ENCODE measurements around the gene IPO5. TPM values are rescaled to one million over a fixed set of nuclear protein-coding genes. Genes with fewer than 3 reads are reported as not detected.

The IPO5 gene
- total and polyA plus RNA-seq, 10 donors, result 17.8 to 97.7 (median 72.5) TPM

DNA sequence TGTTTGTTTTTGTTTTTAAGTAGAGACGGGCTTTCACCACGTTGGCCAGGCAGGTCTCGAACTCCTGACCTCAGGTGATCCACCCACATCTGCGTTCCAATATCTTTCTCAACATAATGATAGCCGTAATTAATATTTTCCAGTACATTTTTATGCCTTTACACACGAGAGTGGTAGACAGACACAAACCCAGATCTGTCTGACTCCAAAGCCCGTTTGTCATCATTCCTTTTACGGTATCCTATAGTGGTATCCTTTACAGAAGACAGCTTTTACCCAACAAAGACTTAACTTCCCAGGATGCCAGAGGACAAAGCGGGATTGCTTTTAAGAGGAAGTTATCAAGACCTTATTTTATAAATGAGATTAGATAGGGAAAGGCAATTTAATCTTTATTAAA lies 59.8 kb downstream of the IPO5 start:
- no peak overlapping the region for H3K27ac ChIP-seq
- intact Hi-C loops (cut with DNase I; ENCODE audit: low total_unique reads), result no loop called here
- 91 to 96% (median 94%) methylated on average over 9 of the region's 9 CpGs for WGBS, 5 donors
- H3K4me3 ChIP-seq, result no peak overlapping the region
- no peak for DNase-seq
- H3K36me3 ChIP-seq, result peaks cover 2 to 100% (median 81%) of the 10 kb centered on the region in 6 donors
- no peaks in the 10 kb centered on the region for H3K27me3 ChIP-seq (replicated peaks in 1 of 7)
- peaks cover 0 to 8% (median 0%) of the 10 kb centered on the region in 6 donors for H3K4me1 ChIP-seq
- no peaks in the 10 kb centered on the region for H3K9me3 ChIP-seq
- no peak for TF ChIP-seq POLR2A (IDR thresholded peaks at IDR 0.05)
- TF ChIP-seq POLR2AphosphoS5 (IDR thresholded peaks at IDR 0.05), result no peak
- TF ChIP-seq CTCF (IDR thresholded peaks at IDR 0.05 in 8 of 11, conservative IDR thresholded peaks at IDR 0.05 in 3 of 11), result no peak

- DNase-seq, result no peak
- Histone ChIP-seq H3K4me3 (no peak overlapping the region), H3K4me1 (peaks cover 0 to 8% (median 0%) of the 10 kb centered on the region in 6 donors), H3K27me3 (replicated peaks in 1 of 7) (no peaks in the 10 kb centered on the region), H3K9me3 (no peaks in the 10 kb centered on the region), H3K36me3 (peaks cover 2 to 100% (median 80%) of the 10 kb centered on the region in 6 donors), H3K27ac (no peak overlapping the region)
- intact Hi-C loops (cut with DNase I; ENCODE audit: low total_unique reads), result no loop called here
- no peak for TF ChIP-seq POLR2AphosphoS5 (IDR thresholded peaks at IDR 0.05)
- no peak for TF ChIP-seq POLR2A (IDR thresholded peaks at IDR 0.05)
- no peak for TF ChIP-seq CTCF (IDR thresholded peaks at IDR 0.05 in 8 of 11, conservative IDR thresholded peaks at IDR 0.05 in 3 of 11)
Measured at GRCh38 chr13:98014766-98015165, 61.3 kb downstream of the IPO5 start.

- intact Hi-C loops (cut with DNase I; ENCODE audit: low total_unique reads), result no loop called here
- no peak overlapping the region for H3K27ac ChIP-seq
- no peak overlapping the region for H3K4me3 ChIP-seq
- H3K27me3 ChIP-seq (replicated peaks in 1 of 7), result no peaks in the 10 kb centered on the region
- peaks cover 0 to 8% (median 0%) of the 10 kb centered on the region in 6 donors for H3K4me1 ChIP-seq
- TF ChIP-seq POLR2A (IDR thresholded peaks at IDR 0.05) (no peak), CTCF (IDR thresholded peaks at IDR 0.05 in 8 of 11, conservative IDR thresholded peaks at IDR 0.05 in 3 of 11) (no peak), POLR2AphosphoS5 (IDR thresholded peaks at IDR 0.05) (no peak)
- 93 to 98% (median 96%) methylated on average over 4 of the region's 4 CpGs for WGBS, 5 donors
- H3K9me3 ChIP-seq, result no peaks in the 10 kb centered on the region
- H3K36me3 ChIP-seq, result peaks cover 0 to 100% (median 77%) of the 10 kb centered on the region in 6 donors
- no peak for DNase-seq
Measured at GRCh38 chr13:98018293-98018692, 64.8 kb downstream of the IPO5 start.

GRCh38 chr13:98019186-98019585 lies 65.7 kb downstream of the IPO5 start:
- intact Hi-C loops (cut with DNase I; ENCODE audit: low total_unique reads), result no loop called here
- Histone ChIP-seq H3K4me1 (peaks cover 0 to 7% (median 0%) of the 10 kb centered on the region in 6 donors), H3K27ac (no peak overlapping the region), H3K27me3 (replicated peaks in 1 of 7) (no peaks in the 10 kb centered on the region), H3K36me3 (peaks cover 0 to 100% (median 73%) of the 10 kb centered on the region in 6 donors), H3K4me3 (no peak overlapping the region), H3K9me3 (no peaks in the 10 kb centered on the region)
- TF ChIP-seq CTCF (IDR thresholded peaks at IDR 0.05 in 8 of 11, conservative IDR thresholded peaks at IDR 0.05 in 3 of 11), result no peak
- TF ChIP-seq POLR2A (IDR thresholded peaks at IDR 0.05), result no peak
- no peak for TF ChIP-seq POLR2AphosphoS5 (IDR thresholded peaks at IDR 0.05)
- DNase-seq, result no peak
- 90 to 99% (median 93%) methylated on average over 4 of the region's 4 CpGs for WGBS, 5 donors
